WERI-Rb-1 (cell line): Measurements from ENCODE around the gene MXRA8.

Source experiments
- DNase-seq: peaks from one replicate; pipeline ENCODE4 v3.0.0-alpha.2; 2020
- H3K27ac ChIP-seq: fragments of 250-450 bp; sonication (Bioruptor Pico); 2 replicates; pipeline ENCODE4 v1.5.1; 2020; ENCODE audit warnings: mild to moderate bottlenecking, moderate library complexity
- H3K27me3 ChIP-seq: fragments of 250-450 bp; sonication (Bioruptor Pico); 2 replicates; pipeline ENCODE4 v1.5.1; 2021; ENCODE audit warnings: mild to moderate bottlenecking, low read depth, moderate library complexity; ENCODE audit not compliant: insufficient read depth, severe bottlenecking
- H3K36me3 ChIP-seq: fragments of 250-450 bp; sonication (Bioruptor Pico); 2 replicates; pipeline ENCODE4 v1.5.1; 2020; ENCODE audit warnings: mild to moderate bottlenecking, moderate library complexity
- H3K4me3 ChIP-seq: 2 replicates; pipeline ENCODE4 v1.5.1; 2011; ENCODE audit warnings: low read depth, mild to moderate bottlenecking, control low read depth, low read length
- H3K9me3 ChIP-seq: fragments of 250-450 bp; sonication (Bioruptor Pico); 2 replicates; pipeline ENCODE4 v1.5.1; 2021; ENCODE audit warnings: mild to moderate bottlenecking, moderate library complexity; ENCODE audit not compliant: severe bottlenecking
- CTCF ChIP-seq: IDR thresholded peaks from 2 replicates; pipeline ENCODE4 v1.5.1; 2011; ENCODE audit warnings: low read depth, mild to moderate bottlenecking, control low read depth, inconsistent platforms, low read length

Gene MXRA8

GRCh38 chr1:1376551-1377226 is 18.3 kb upstream of the MXRA8 start:
- Histone ChIP-seq H3K27ac (no peak overlapping the region), H3K4me3 (no peak overlapping the region)
- DNase-seq: no peak

GRCh38 chr1:1374929-1375662 is 16.7 kb upstream of the MXRA8 start, which contains the start of gene AURKAIP1:
AURKAIP1 (minus strand) TSS chr1:1375207; CDS start chr1:1374756, 451 bp downstream.
- Histone ChIP-seq H3K27me3 (no peaks in the 10 kb centered on the region), H3K4me3 (peak within 1 kb of the TSS; percentile 93), H3K36me3 (peaks cover 39% of the 10 kb centered on the region), H3K9me3 (no peaks in the 10 kb centered on the region), H3K27ac (peak within 1 kb of the TSS; percentile 92)
- TF ChIP-seq CTCF: no peak
- peak; percentile 98 for DNase-seq

More at GRCh38 chr1:1376551-1377226, 18.3 kb upstream of the MXRA8 start:
- Histone ChIP-seq H3K27me3 (no peaks in the 10 kb centered on the region), H3K9me3 (no peaks in the 10 kb centered on the region), H3K36me3 (peaks cover 34% of the 10 kb centered on the region)
- no peak for TF ChIP-seq CTCF

- Histone ChIP-seq H3K9me3 (no peaks in the 10 kb centered on the region), H3K27me3 (no peaks in the 10 kb centered on the region), H3K27ac (peak overlapping the region; percentile 92), H3K36me3 (peaks cover 39% of the 10 kb centered on the region), H3K4me3 (peak overlapping the region; percentile 93)
- TF ChIP-seq CTCF: no peak
- DNase-seq: no peak
Observed at GRCh38 chr1:1374589-1374928, 16.2 kb upstream of the MXRA8 start.

- H3K27ac ChIP-seq: peak overlapping the region; percentile 92
- peaks cover 39% of the 10 kb centered on the region for H3K36me3 ChIP-seq
- H3K9me3 ChIP-seq: no peaks in the 10 kb centered on the region
- no peak for TF ChIP-seq CTCF
- H3K27me3 ChIP-seq: no peaks in the 10 kb centered on the region
- no peak for DNase-seq
- H3K4me3 ChIP-seq: peak overlapping the region; percentile 93
Observed at GRCh38 chr1:1373815-1374588, 15.6 kb upstream of the MXRA8 start.

GRCh38 chr1:1373051-1373814 is 14.9 kb upstream of the MXRA8 start:
- Histone ChIP-seq H3K27ac (no peak overlapping the region), H3K4me3 (no peak overlapping the region), H3K9me3 (no peaks in the 10 kb centered on the region), H3K36me3 (peaks cover 39% of the 10 kb centered on the region), H3K27me3 (no peaks in the 10 kb centered on the region)
- DNase-seq: no peak
- no peak for TF ChIP-seq CTCF
